Smooth muscle cell (in vitro differentiated cells): Measurements from ENCODE around the gene ZMYND8. TPM values are rescaled to one million over a fixed set of nuclear protein-coding genes. Genes with fewer than 3 reads are reported as not detected.
A peak's percentile ranks its signal among the peaks of the same experiment; 100 is the strongest.
"Not testable (repeated sequence)": the region's sequence is repeated elsewhere in the genome, so short reads cannot be mapped to it uniquely, and the experiment has no call there.

Source experiments
- DNase-seq: peaks from one replicate; lab custom pipeline; 2025; ENCODE audit not compliant: unreplicated experiment; lab: John Stamatoyannopoulos, UW
- H2AFZ ChIP-seq: fragments of 200-600 bp; sonication (generic); 2 replicates; pipeline ENCODE4 v1.6.0; 2016; ENCODE audit warnings: antibody characterized with exemption, low read depth, mild to moderate bottlenecking
- H3F3A ChIP-seq: fragments of 200-600 bp; sonication (generic); 2 replicates; pipeline ENCODE4 v1.6.0; 2017; ENCODE audit warnings: antibody characterized with exemption, low read depth
- H3K27ac ChIP-seq: fragments of 200-600 bp; sonication (generic); 2 replicates; pipeline ENCODE4 v1.5.1; 2016; ENCODE audit warnings: low read depth, mild to moderate bottlenecking
- H3K27me3 ChIP-seq: fragments of 200-600 bp; sonication (generic); 2 replicates; pipeline ENCODE4 v1.6.1; 2016; ENCODE audit warnings: low read depth, mild to moderate bottlenecking
- H3K36me3 ChIP-seq: fragments of 200-600 bp; sonication (generic); 2 replicates; pipeline ENCODE4 v1.5.1; 2016; ENCODE audit warnings: low read depth
- H3K4me1 ChIP-seq: fragments of 200-600 bp; sonication (generic); 2 replicates; pipeline ENCODE4 v1.5.1; 2016; ENCODE audit warnings: low read depth
- H3K4me2 ChIP-seq: fragments of 200-600 bp; sonication (generic); 2 replicates; pipeline ENCODE4 v1.6.0; 2016; ENCODE audit warnings: mild to moderate bottlenecking
- H3K4me3 ChIP-seq: fragments of 200-600 bp; sonication (generic); 2 replicates; pipeline ENCODE4 v1.5.1; 2016; ENCODE audit warnings: mild to moderate bottlenecking
- H3K79me2 ChIP-seq: fragments of 200-600 bp; sonication (generic); 2 replicates; pipeline ENCODE4 v1.6.0; 2016; ENCODE audit warnings: low read depth, mild to moderate bottlenecking
- H3K9ac ChIP-seq: fragments of 200-600 bp; sonication (generic); 2 replicates; pipeline ENCODE4 v1.6.0; 2016; ENCODE audit warnings: low read depth
- H3K9me3 ChIP-seq: fragments of 200-600 bp; sonication (generic); replicated peaks from 2 replicates; pipeline ENCODE4 v1.5.1; 2016; ENCODE audit warnings: low read depth
- H4K20me1 ChIP-seq: fragments of 200-600 bp; sonication (generic); 2 replicates; pipeline ENCODE4 v1.6.0; 2016; ENCODE audit warnings: low read depth
- WGBS: methylation state at CpG from one replicate; pipeline ENCODE4 v1.1.7; 2016; ENCODE audit warnings: low lambda C conversion rate; 5-methylcytosine and 5-hydroxymethylcytosine counted together
- polyA plus RNA-seq: library from polyadenylated mRNA; unstranded; fragments of >200 nt; fragmentation: Nextera tagmentation; extraction: Ambion mirVana; gene quantifications from 2 replicates; pipeline ENCODE4 v1.2.1, GENCODE V29; 2016
- total RNA-seq: library from RNA; depleted of rRNA; stranded (reverse); fragments of >200 nt; gene quantifications from 2 replicates; pipeline ENCODE4 v1.2.3, GENCODE V29; 2014
- TF ChIP-seq, protein P1 (sequence below): fragments of 200-600 bp; sonication (generic); IDR thresholded peaks from 2 replicates; pipeline ENCODE4 v1.5.1; 2017; ENCODE audit warnings: borderline replicate concordance, mild to moderate bottlenecking, antibody characterized with exemption; ENCODE audit not compliant: insufficient read depth, poor library complexity, severe bottlenecking

ZMYND8 gene
- total and polyA plus RNA-seq, 2 experiments from 2014 or later, result 15.2 to 24.1 TPM

GRCh38 chr20:47263465-47264084 is 92.9 kb downstream of the ZMYND8 start:
- 70% methylated on average over 5 of the region's 5 CpGs for WGBS
- Histone ChIP-seq H3K36me3 (no peaks in the 10 kb centered on the region), H2AFZ (no peak overlapping the region), H3K27me3 (no peaks in the 10 kb centered on the region), H3K4me3 (no peak overlapping the region), H3K4me2 (no peak overlapping the region), H3K79me2 (peaks cover 24% of the 10 kb centered on the region), H3K4me1 (no peaks in the 10 kb centered on the region), H3F3A (peaks cover 10% of the 10 kb centered on the region), H3K9ac (no peak overlapping the region), H4K20me1 (peaks cover 44% of the 10 kb centered on the region), H3K9me3 (no peaks in the 10 kb centered on the region), H3K27ac (peak overlapping the region; percentile 19)
- no peak for DNase-seq
- TF ChIP-seq, protein P1, sequence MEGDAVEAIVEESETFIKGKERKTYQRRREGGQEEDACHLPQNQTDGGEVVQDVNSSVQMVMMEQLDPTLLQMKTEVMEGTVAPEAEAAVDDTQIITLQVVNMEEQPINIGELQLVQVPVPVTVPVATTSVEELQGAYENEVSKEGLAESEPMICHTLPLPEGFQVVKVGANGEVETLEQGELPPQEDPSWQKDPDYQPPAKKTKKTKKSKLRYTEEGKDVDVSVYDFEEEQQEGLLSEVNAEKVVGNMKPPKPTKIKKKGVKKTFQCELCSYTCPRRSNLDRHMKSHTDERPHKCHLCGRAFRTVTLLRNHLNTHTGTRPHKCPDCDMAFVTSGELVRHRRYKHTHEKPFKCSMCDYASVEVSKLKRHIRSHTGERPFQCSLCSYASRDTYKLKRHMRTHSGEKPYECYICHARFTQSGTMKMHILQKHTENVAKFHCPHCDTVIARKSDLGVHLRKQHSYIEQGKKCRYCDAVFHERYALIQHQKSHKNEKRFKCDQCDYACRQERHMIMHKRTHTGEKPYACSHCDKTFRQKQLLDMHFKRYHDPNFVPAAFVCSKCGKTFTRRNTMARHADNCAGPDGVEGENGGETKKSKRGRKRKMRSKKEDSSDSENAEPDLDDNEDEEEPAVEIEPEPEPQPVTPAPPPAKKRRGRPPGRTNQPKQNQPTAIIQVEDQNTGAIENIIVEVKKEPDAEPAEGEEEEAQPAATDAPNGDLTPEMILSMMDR, result no peak

GRCh38 chr20:47263080-47263464 is 93.4 kb downstream of the ZMYND8 start:
- DNase-seq, result no peak
- no peak overlapping the region for H2AFZ ChIP-seq
- H3K27ac ChIP-seq, result peak overlapping the region; percentile 19
- no peaks in the 10 kb centered on the region for H3K27me3 ChIP-seq
- no peak overlapping the region for H3K9ac ChIP-seq
- TF ChIP-seq, protein P1, result no peak
- no peaks in the 10 kb centered on the region for H3K9me3 ChIP-seq
- peaks cover 43% of the 10 kb centered on the region for H4K20me1 ChIP-seq
- H3K4me2 ChIP-seq, result no peak overlapping the region
- no peaks in the 10 kb centered on the region for H3K4me1 ChIP-seq
- H3K79me2 ChIP-seq, result peaks cover 24% of the 10 kb centered on the region
- H3K36me3 ChIP-seq, result no peaks in the 10 kb centered on the region
- H3F3A ChIP-seq, result peaks cover 10% of the 10 kb centered on the region
- H3K4me3 ChIP-seq, result no peak overlapping the region
- WGBS, result 86% methylated on average over 3 of the region's 3 CpGs

DNA sequence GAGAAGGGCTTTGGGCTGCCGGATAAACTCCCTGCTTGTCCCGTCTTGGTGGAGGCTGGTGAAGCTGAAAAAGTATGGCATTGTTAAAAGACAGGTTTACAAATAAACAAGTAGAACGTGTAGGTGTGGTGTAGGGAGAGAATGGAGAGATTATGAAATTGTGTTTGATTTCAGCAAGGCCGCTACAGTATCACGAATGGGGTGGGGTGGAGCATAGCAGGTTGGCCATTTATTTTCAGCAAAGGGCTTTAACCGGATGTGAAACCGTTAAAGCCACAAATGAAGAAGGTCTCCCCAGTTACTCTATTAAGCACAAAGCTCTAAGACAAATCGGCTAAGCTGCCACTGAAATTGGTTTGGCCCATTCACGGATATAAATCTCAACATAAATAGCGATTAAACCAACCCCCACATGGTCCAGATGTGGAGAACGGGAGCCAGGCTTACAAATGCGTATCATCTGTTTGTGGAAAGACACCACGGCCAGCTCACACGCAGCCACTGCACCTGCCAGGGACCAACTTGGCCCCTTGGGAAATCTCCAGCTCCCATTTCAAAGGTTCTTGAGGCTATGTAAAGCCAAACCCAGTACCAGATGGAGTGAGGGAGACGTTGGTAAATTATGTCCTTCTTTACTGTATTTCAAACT is 94.0 kb downstream of the ZMYND8 start:
- H3K4me2 ChIP-seq, result no peak overlapping the region
- H3K4me3 ChIP-seq, result no peak overlapping the region
- no peak for DNase-seq
- no peak overlapping the region for H2AFZ ChIP-seq
- 94% methylated on average over 15 of the region's 15 CpGs for WGBS
- no peak overlapping the region for H3K27ac ChIP-seq
- H3K36me3 ChIP-seq, result no peaks in the 10 kb centered on the region
- TF ChIP-seq, protein P1, result no peak
- no peaks in the 10 kb centered on the region for H3K27me3 ChIP-seq
- H3K9ac ChIP-seq, result no peak overlapping the region
- peaks cover 18% of the 10 kb centered on the region for H3K79me2 ChIP-seq
- H4K20me1 ChIP-seq, result peaks cover 40% of the 10 kb centered on the region
- H3F3A ChIP-seq, result peaks cover 15% of the 10 kb centered on the region
- no peaks in the 10 kb centered on the region for H3K9me3 ChIP-seq
- H3K4me1 ChIP-seq, result no peaks in the 10 kb centered on the region

- no peak overlapping the region for H3K4me3 ChIP-seq
- H3K27ac ChIP-seq, result no peak overlapping the region
- H3K27me3 ChIP-seq, result no peaks in the 10 kb centered on the region
- no peaks in the 10 kb centered on the region for H3K4me1 ChIP-seq
- no peak overlapping the region for H3K9ac ChIP-seq
- TF ChIP-seq, protein P1, result no peak
- peaks cover 15% of the 10 kb centered on the region for H3K79me2 ChIP-seq
- H3F3A ChIP-seq, result peaks cover 15% of the 10 kb centered on the region
- H4K20me1 ChIP-seq, result peaks cover 37% of the 10 kb centered on the region
- no peaks in the 10 kb centered on the region for H3K9me3 ChIP-seq
- H2AFZ ChIP-seq, result no peak overlapping the region
- no peaks in the 10 kb centered on the region for H3K36me3 ChIP-seq
- H3K4me2 ChIP-seq, result no peak overlapping the region
- DNase-seq, result no peak
- WGBS, result 98% methylated on average over 8 of the region's 8 CpGs
Measured at GRCh38 chr20:47262008-47262364, 94.5 kb downstream of the ZMYND8 start.

DNA sequence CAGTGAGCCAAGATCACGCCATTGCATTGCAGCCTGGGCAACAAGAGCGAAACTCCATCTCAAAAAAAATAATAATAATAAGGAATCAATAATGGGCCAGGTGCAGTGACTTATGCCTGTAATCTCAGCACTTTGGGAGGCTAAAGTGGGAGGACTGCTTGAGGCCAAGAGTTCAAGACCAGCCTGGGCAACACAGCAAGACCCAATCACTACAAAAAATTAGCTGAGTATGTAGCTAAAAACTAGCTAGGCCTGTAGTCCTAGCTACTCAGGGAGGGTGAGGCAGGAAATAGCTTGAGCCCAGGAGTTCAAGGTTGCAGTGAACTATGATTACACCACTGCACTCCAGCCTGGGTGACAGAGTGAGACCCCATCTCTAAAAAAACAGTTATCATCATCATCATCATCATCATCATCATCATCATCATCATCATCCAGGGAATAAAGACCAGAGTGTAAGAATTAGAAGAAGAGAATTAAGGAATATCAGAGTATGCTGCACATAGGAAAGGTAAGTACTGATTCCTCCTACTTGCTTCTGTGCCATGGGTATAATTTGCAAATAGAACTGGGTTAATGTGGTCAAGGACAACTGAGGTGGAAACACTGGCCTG is 95.2 kb downstream of the ZMYND8 start:
- WGBS, result 97% methylated on average over 2 of the region's 2 CpGs
- DNase-seq, H3K79me2 ChIP-seq: not testable (repeated sequence)

More for the DNA sequence above, 95.2 kb downstream of the ZMYND8 start:
- H3K4me2 ChIP-seq, H3K27me3 ChIP-seq, H3K9ac ChIP-seq, H2AFZ ChIP-seq, H3K4me3 ChIP-seq, H3K9me3 ChIP-seq, H3K27ac ChIP-seq, H3K4me1 ChIP-seq, H3K36me3 ChIP-seq: not testable (repeated sequence)
- Histone ChIP-seq H4K20me1 (peaks cover 30% of the 10 kb centered on the region), H3F3A (peaks cover 20% of the 10 kb centered on the region)
